Measurements from ENCODE around the gene ITGB4. TPM values are rescaled to one million over a fixed set of nuclear protein-coding genes. Genes with fewer than 3 reads are reported as not detected.
A peak's percentile ranks its signal among the peaks of the same experiment; 100 is the strongest.

Gene ITGB4
- total and polyA plus RNA-seq, 9 of the 15 experiments (the other 6 are each of a cell fraction or from before 2014, with no cell fraction given): 0.05 to 2.8 (median 0.76) TPM; not detected in 3

- peak; percentile 13 for TF ChIP-seq CTCFL (IDR thresholded peaks at IDR 0.05; ENCODE audit: borderline replicate concordance, insufficient read depth, low read depth, low read length, poor library complexity, severe bottlenecking)
- TF ChIP-seq ZBTB9 (CRISPR knock-in tag; IDR thresholded peaks at IDR 0.05): peak; percentile 93
- TF ChIP-seq SAP30 (IDR thresholded peaks at IDR 0.05; ENCODE audit: borderline replicate concordance, insufficient read depth, low read depth, low read length, poor library complexity, severe bottlenecking): no peak
- peak; percentile 51; the same call in 1 of the 2 replicates for TF ChIP-seq ZNF197 (CRISPR knock-in tag; IDR thresholded peaks at IDR 0.05; ENCODE audit: low read depth)
- TF ChIP-seq ZSCAN32 (CRISPR knock-in tag; IDR thresholded peaks at IDR 0.05): no peak
- TF ChIP-seq ESRRA (IDR thresholded peaks at IDR 0.05; ENCODE audit: borderline replicate concordance, low read depth): no peak
- no peak for TF ChIP-seq CBX5 (IDR thresholded peaks at IDR 0.05; ENCODE audit: borderline replicate concordance, low read depth)
- TF ChIP-seq POLR2AphosphoS2 (IDR thresholded peaks at IDR 0.05; ENCODE audit: low read length): peak; percentile 32; the same call in 1 of the 2 replicates
- TF ChIP-seq CHD1 (IDR thresholded peaks at IDR 0.05; ENCODE audit: low read length): peak; percentile 88
- no peak for TF ChIP-seq FOS (IDR thresholded peaks at IDR 0.05; ENCODE audit: extremely low read depth, insufficient read length)
- 0 out of 2 replicates have a peak, but pooled peaks have one; percentile 7 for TF ChIP-seq ZNF75A (CRISPR knock-in tag; IDR thresholded peaks at IDR 0.05)
- no peak for TF ChIP-seq LARP7 (IDR thresholded peaks at IDR 0.05)
- TF ChIP-seq ZBTB17 (CRISPR knock-in tag; IDR thresholded peaks at IDR 0.05): peak; percentile 84
- TF ChIP-seq WHSC1 (IDR thresholded peaks at IDR 0.05; ENCODE audit: low read length): no peak
- TF ChIP-seq ZBTB12 (CRISPR knock-in tag; IDR thresholded peaks at IDR 0.05): no peak
- peak; percentile 25; the same call in 1 of the 2 replicates for TF ChIP-seq ARID3B (CRISPR knock-in tag; IDR thresholded peaks at IDR 0.05; ENCODE audit: borderline replicate concordance)
- TF ChIP-seq CBX2 (IDR thresholded peaks at IDR 0.05; ENCODE audit: insufficient read depth, low read length, poor library complexity, severe bottlenecking): no peak
These were observed 64.0 kb downstream of the ITGB4 start (continued) for GRCh38 chr17:75785016-75785890.

Measured in K562 (cell line).